Esophagus mucosa (tissue), 1 donor: ENCODE results near the gene SELENOH. TPM values are rescaled to one million over a fixed set of nuclear protein-coding genes. Genes with fewer than 3 reads are reported as not detected.

Experiments
- ATAC-seq: fragments of 200-7000 bp; cut with Tn5 transposase; one replicate; pipeline ENCODE4 v1.9.1; 2020
- total RNA-seq: library from RNA; stranded (reverse); gene quantifications from one replicate; pipeline ENCODE4 v1.2.4, GENCODE V29; 2023
- donor health status: DM: yes; HTN: yes; CAD: no.

The SELENOH gene
- total RNA-seq, 1 donor from 2014 or later: 120 TPM

DNA sequence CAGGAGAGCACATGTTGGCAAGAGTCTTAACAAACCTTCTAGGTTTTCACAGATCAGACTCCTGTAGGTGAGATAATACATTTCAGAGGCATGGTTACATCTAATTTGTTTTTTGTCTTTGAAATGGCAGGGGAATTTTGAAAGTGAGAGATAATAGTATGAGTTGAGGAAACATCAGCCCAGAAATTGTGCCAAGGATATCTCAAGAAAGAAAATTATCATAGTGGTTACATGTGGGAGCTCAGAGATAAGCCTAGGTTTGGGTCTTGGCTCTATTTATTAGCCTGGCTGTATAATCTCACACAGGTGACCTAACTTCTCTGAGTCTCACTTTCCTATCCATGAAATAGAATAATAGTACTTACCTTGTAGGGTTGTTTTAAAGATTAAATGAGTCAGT, 9.9 kb downstream of the SELENOH start:
- peak; percentile 36 for ATAC-seq

DNA sequence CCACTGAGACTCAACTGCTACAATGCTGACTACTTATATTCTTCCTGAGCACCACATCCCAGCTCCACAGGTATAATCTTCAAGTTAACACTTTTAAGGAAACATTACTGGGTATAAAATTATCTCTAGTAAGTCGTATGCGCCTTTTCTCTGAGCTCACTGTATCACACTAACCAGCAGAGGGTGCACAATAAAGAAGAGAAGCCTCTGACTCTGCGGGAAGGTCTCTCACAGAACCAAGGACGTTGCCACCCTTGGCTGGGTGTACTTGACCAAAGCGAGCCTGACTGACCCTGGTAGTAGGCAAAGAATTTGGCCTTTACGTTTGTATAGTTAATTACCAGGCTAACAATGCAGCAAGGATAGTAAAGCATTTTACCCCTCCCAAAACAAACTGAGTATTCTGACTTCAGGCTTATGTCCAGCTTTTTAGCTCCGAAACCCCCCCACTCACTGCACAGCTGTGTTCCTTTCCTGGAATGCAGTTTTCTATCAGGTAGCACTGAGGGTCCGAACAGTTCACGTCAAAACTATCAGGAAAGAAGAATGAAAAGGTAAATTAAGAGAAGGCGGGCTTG, 10.5 kb downstream of the SELENOH start, which contains the start of gene BTBD18:
TSS of gene BTBD18 (minus strand) at position 144 of the 578 bp plus-strand sequence. CDS start 631 bp downstream, outside the sequence.
- ATAC-seq: peak; percentile 83

DNA sequence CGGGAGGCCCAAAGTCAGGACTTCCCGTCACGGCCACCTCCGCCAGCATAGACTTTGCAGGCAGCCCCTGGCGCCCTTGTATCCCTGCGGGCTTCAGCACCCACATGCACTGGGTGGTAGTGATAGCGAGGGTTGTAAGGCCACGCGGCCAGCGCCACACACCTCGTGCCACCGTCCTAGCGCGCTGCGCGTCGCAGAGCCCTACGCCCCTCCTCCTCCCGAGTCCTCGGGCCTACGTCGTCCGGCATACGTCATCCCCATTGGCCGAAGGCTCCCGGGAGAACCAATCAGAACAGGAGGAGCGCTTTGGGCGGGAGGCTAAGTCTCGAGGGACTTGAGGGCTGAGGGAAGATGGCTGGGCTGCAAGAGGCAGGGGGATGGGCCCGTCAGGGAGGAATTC, 11.7 kb downstream of the SELENOH start:
- ATAC-seq: peak; percentile 20

DNA sequence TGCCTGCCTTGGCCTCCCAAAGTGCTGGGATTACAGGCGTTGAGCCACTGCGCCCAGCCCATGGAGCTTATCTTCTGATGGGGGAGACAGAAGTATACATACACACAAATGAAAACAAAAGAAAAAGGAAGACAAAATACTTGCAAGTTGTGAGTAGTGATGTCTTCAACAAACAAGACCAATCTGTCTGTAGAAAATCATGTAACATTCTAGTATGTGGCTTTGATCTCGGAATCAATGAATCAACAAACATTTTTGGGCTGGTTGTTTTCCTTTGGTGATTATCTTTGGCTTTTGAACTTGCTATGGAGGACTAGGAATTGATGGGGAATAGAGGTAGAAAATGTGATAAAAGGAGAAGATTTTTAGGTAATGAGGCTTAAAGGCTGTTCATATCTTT, 16.9 kb downstream of the SELENOH start:
- no peak for ATAC-seq

DNA sequence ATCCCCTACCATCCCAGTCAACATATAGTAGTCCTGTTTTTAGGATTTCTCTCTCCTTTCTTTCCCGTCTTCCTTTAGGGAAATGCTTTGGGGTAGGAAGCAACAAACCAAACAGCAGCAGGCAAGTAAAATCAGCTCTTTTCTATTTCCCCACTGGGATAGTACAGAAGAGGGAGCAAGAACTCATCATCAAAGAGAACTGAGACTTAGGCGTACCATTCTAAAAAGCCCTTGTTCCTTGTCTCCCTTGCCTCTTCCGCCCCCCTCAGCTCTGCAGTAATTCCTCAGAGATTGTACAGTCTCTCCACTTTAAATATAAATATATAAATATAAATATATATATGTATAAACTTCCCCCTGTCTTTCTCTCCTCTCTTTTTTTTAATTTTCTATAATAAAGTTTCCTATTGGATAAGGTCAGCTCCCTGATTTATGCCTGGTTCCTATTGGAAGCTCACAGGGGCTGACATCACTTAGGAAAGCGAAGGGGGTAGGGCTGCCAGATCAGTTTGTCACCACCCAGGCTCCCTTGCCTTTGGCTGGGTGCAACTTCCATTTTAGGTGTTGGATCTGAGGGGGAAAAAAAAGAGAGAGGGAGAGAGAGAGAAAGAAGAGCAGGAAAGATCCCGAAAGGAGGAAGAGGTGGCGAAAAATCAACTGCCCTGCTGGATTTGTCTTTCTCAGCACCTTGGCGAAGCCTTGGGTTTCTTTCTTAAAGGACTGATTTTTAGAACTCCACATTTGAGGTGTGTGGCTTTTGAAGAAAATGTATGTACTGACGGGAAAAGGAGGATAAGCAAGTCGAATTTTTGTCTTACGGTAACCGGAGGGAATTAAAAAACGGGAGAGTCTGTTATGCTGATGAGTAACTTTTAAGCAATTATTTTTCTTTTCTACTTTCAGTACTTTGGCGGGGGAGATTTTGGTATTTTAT, 20.3 kb downstream of the SELENOH start, which contains the start of gene CTNND1:
TSS of gene CTNND1 (plus strand) at position 502 of the 934 bp plus-strand sequence. CDS start 29,677 bp downstream, outside the sequence.
- ATAC-seq: peak; percentile 98

DNA sequence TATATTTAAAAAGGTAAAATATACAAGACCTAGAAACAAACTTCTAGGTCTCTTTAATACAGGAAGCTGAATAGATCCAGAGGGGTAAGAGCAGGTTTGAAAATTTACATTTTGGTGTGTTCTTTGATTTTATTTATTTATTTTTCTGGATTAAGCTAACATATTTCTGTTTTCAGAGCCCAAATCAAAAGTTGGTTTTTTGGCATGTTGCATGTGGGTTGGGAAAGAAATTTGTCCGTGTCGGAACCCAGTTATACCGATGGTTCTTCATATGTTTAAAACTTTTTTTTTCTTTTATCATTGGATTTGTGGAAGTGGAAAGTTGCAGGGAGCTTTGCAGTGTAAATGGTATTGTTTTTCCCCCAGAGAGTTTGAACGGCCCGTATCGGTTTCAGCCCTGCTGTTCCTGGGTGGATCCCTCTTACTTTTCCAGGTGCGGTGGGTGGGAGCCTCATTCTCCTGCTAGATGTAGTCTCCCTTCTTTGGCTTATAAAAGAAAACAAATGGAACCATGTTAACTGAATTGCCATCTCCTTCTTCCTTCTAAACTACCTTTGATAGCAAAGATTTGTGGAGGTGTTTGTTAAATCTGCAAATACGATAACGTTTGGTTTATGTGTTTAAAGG, 21.1 kb downstream of the SELENOH start:
- ATAC-seq: peak; percentile 24

DNA sequence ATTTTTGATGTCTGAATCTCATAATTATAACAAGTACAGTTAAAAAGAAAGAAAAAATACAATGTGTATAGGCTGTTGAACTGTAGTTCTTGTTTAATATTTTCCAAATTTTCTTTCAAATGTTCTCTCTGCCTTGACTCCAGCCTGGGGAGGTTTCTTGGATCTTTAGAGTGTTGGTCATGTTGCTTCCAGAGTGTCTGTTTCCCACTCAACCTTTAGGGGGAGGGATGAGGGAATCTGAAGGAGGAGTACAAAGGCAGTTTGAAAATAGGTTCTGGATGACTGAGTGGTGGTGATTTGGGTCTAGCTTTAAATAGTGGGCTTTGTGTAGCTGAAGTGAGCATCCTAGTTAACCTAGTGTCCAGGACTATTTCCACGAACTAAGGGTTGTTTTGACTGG, 22.3 kb downstream of the SELENOH start:
- ATAC-seq: peak; percentile 56

DNA sequence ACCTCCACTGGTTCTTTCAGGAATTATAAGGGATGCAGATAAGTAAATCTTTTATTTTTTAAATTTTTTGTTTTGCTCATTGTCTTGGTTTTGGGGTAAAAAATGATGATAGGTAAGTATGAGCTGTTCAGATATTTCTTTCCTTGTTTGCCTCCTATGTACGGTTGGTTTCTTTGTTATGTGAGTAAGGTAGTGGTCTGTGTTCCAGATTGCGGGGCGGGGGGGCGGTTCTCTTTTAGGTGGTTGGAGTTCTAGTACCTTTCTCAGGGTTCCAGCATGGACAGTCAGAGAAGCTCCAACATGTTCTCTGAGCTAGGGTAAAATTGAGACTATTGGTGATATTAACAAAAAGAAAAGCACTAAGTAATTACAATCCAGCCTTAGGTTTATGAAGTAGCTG, 22.7 kb downstream of the SELENOH start:
- no peak for ATAC-seq

DNA sequence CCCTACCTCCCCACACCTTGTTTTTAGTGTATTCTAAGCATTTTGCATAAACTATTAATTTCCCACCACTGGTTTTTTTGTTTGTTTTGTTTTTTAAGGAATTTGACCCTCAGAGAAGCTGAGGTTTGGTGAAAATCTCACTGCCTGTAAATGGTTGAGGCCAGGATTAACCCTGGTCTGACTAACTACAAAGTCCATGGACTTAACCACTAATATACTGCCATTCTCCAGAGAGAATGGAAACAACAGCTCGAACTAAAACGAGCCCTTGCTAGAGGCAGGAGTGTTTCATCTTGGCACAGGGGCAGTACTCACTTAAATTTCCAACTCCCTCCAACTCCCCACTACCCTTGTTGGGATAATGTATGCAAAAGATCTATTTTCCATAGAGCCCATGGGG, 23.3 kb downstream of the SELENOH start:
- no peak for ATAC-seq

DNA sequence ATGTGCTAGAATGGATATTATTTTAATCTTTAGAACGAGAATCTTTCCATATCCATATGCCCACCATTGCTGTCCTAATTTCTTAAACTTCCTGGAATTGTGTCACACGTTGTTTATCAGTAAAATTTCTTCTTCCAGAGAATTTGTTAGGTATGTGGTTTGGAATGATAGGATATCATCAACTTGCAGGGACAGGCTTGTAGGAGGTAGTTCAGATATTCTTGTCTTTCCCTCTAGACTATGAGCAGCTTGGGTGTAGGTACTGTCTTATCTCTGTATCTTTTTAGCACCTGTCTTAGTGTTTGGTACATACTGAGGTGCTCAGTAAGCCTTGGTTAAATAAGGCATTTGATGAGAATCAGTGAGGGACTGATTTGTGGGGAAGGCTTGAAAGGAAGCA, 23.7 kb downstream of the SELENOH start:
- ATAC-seq: no peak

DNA sequence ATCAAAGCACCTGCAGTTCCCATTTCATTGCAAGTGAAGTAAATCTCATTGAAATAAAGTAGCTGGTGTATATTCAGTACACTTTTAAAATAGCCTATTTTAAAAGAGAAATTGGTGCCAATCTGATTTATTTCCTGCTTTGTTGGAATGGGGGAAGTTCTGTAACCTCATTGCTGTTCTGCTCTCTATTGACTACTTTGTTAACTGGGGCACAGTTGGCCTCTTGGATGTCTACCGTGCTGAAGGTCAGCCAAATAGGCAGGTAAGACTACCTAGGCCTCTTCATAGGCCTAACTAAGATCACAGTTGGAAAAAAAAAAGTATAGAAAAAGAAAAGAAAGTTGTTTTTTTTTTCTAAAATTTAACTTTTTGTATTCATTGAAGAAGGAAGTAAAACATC, 29.5 kb downstream of the SELENOH start:
- ATAC-seq: no peak

DNA sequence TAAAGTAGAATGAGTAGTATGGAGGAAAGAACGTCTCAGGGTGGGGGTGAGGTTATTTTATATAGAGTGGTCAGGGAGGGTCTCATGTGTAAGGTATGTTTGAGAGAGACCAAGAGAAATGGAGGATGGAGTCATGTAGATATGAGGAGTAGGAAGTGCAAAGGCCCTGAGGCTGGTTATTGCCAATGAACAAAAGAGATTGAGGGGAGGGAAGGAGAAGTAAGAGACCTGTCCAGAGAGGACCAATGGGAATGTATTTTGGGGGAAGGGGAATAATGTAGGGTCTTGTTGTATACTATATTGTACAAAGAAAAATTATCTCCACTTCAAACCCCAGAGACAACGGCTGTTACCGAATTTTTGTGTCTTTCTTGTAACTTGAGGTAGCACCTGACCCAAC, 30.1 kb downstream of the SELENOH start:
- ATAC-seq: no peak

DNA sequence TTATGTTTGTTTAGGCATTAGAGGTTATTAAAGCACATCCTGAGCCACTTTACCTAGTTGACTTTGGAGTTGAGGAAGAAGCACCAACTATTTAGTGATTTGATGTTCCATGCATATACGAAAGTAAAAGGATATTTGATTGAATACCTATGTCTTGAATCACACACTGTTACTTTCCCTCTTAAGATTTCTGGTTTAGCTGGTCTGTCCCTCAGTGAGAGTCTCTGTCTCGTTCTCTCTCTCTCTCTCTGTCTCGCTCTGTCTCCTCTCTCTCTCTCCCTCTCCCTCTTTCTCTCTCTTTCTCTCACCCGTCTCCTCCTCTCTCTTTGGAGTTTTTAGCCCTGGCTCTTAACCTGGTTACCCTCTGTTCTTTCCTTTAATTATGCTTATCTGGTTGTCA, 31.3 kb downstream of the SELENOH start:
- peak; percentile 72 for ATAC-seq

DNA sequence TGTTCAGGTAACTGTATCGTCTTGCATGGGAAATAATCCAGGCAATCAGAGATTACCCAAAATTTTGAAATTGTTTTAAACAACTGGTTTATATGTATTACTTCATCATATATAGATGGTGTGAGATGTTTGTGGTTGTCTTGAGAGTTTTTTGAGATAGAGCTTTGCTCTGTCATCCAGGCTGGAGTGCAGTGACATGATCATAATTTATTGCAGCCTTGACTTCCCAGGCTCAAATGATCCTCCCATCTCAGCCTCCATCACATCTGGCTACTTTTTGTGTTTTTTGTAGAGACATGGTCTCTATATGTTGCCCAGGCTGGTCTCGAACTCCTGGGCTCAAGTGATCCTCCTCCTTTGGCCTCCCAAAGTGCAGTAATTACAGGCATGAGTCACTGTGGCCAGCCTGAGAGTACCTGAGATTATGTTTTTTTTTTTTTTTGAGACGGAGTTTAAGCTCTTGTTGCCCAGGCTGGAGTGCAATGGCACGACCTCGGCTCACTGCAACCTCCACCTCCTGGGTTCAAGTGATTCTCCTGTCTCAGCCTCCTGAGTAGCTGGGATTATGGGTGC, 31.8 kb downstream of the SELENOH start:
- ATAC-seq: no peak

DNA sequence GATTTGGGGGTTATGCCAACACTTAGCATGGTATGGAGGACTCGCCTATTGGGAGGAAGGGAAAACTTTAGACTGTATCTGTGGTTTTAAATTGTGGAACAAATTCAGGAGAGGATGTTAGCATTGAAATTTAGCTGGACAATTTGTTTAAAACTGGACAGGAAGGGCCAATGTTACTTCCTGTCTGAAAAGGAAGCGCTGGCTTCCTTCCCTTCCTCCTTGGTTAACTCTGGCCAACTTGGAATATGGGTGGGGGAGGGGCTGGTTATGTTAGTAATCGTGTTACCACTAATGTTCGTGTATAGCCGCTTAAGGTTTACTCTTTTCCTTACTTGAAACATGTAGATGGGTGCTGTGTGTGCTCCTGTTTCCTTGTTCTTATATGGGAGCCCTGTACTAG, 34.2 kb downstream of the SELENOH start:
- ATAC-seq: no peak

DNA sequence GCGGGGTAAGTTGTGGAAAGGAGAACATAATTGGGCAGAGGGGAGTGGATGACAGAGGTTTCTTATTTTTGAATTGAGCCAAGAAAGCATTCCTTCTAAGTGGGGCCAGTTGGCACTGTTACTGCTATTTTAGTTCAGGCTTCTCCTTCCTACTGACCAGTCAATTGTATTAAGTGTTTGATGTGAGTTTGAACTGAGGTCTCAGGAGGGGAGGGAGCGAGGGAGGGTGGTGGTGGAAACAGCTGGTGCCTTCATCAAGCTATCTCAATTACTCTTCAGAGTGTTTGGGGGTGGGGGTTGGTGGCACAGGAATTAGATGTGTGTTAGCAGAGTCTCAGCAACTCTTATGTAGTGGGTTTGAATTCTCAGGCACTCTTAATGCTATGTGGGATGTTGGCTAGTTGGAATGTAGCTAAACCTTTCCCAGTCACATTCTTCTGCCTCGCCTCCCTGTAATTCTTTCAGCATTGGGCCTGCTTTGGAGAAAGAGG, 34.8 kb downstream of the SELENOH start:
- peak; percentile 13 for ATAC-seq

DNA sequence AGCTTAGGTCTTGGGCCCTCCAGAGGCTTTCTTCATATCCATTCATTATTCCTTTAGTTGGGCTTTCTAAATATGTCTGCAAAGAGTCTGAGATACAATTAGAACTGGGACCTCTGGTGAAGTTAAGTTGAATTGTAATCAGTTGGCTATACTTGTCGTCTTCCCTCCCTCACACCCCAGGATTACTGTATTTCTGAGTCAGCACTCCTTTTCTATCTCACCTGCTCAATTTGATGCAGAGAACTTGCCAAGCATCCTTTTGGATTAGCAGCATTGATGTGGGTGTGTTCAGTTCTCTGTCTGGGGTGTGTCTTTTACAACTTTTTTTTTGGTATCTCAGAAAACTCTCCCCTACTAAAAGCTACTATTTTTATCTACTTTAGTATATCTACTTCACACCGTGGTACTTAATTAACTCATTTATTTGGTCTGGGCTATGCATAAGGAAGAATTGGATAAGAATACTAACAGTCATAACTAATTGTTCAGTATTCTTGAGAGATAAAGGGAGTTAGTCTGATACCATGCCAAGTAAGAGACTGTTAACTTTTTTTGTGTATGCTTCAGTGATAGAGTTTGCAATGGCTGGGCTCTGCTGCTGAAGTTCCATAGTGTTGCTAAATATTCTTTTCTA, 35.4 kb downstream of the SELENOH start:
- ATAC-seq: peak; percentile 57

DNA sequence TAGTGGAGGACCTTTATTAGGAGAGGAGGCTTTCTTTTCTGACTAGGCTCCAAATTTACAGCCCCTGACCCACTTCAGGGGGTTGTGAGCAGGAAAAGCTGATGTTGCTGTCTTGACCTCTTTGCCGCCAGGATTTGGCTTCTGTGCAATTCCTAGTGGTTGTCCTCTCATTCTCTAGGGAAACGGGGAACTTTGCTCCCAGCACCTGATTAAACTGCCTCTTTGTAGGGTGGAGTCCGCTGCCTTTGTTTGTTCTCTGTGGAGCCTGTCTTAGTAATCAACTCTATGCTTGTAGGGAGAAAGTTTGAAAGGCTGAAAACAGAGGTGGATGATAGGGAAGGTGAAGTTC, 36.7 kb downstream of the SELENOH start:
- no peak for ATAC-seq

DNA sequence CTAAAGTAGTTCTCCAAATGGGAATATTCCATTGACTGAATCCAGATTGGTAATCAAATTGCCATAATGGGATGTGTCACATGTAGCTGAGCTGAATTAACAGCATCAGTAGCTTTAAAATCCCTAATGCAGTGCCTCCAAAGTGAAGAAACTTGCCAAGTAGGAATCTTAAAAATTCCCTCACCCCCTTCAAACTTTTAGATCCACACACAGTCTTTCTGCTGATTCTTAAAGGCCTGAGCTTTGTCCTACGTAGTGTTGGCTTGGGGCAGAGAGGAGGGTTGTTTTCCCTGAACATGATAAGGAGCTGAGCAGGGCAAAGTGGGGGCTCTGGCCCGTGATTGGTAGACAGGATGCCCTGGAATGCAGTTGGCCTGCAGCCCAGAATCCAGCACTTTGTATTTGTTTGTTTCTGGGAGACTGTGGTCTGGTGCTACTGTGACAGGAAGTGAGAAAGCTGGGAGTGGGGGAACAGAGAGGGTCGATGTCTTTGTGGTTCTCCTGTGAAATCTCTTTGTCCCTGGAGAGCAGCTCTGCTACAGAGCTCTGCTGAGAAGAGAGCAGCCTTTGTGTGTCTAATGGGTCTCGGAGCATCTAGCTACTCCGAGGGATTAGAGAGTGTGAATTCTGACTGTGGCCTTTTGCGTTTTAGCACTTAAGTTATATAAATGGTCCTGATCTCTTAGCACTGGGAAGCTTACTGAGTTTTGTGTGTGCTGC, 37.2 kb downstream of the SELENOH start:
- ATAC-seq: peak; percentile 3

DNA sequence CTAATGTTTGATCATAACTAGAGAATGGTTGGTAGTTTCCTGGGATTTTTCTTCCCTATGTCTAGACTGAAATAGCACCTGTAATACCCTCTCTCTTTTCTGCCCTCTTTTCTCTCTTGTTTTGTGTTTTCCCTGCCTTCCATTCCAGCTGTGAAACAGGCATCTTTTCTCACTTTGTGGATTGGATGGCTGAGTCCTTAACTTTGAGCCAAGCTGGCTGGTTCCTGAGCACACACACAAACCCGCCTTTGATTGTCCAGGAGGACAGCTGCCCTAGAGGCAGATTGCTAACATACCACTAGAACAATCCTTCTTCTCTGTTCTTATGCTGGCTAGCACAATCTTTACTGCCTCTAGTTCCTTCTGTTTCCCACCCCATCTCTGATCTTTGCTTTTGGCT, 38.0 kb downstream of the SELENOH start:
- no peak for ATAC-seq

DNA sequence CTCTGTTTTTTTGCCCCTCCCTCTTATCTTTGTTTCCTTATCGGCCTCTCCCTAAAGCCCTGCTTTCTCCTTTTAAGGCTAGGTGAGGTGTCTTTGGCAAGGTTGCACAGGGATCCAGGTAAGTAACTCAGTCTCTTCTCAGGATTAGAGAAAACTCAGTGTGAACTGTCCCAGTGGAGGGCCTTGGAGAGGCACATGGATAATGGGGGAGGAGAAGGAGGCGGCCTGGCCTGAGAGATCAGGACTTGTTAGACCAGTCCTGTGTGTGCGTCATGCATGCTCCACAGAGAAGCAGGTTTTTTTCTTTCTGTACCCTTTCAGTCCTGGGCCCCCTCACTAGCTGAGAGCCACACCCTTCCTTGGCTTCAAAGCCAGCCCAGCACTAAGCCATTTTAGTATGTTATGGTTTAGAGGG, 40.2 kb downstream of the SELENOH start:
- peak; percentile 94 for ATAC-seq

DNA sequence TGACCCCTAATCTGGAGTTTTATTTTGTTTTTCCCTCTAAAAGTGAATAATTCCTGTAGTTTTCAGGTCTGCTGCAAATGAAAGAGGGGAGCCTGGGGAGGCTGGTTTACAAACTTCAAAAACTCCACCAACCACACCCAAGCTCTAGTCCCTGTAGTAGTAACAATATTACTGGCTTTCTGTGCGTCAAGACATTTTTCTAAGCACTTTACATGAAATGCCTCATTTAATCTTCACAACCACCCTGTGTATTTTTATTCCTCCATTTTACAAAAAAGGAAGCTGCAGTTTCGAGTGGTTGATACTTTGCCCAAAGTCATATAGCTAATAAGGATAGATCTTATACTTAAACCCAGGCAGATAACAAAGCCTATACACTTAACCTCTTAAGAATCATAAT, 43.8 kb downstream of the SELENOH start:
- ATAC-seq: no peak
